ENCODE measurements around the gene GRK2.

DNA sequence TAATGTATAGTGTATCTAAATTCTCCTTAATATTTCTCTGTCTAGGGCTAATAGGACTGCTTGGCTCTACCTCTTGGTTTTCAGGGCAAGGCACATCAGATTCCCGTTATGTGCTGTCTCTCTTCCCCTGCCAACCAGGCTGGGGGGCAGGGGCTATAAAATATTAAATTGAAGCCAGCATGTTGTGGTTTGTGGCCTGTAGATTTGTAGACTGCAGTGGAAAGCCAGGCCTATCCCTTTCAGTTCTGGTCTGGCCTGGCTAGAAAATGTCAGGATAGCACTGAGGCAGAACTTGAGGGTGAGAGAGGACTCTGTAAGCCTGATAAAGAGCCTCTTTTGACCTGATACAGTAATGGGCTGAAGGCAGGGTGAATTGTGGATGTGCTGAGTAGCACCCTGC lies 14.4 kb upstream of the GRK2 start:
- TF ChIP-seq, protein P1, sequence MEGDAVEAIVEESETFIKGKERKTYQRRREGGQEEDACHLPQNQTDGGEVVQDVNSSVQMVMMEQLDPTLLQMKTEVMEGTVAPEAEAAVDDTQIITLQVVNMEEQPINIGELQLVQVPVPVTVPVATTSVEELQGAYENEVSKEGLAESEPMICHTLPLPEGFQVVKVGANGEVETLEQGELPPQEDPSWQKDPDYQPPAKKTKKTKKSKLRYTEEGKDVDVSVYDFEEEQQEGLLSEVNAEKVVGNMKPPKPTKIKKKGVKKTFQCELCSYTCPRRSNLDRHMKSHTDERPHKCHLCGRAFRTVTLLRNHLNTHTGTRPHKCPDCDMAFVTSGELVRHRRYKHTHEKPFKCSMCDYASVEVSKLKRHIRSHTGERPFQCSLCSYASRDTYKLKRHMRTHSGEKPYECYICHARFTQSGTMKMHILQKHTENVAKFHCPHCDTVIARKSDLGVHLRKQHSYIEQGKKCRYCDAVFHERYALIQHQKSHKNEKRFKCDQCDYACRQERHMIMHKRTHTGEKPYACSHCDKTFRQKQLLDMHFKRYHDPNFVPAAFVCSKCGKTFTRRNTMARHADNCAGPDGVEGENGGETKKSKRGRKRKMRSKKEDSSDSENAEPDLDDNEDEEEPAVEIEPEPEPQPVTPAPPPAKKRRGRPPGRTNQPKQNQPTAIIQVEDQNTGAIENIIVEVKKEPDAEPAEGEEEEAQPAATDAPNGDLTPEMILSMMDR (IDR thresholded peaks at IDR 0.05): no peak
- TF ChIP-seq EP300 (IDR thresholded peaks at IDR 0.05; ENCODE audit: low read depth) (no peak), POLR2A (IDR thresholded peaks at IDR 0.05) (no peak), POLR2AphosphoS5 (IDR thresholded peaks at IDR 0.05) (no peak)
